GM15510 (cell line): Measurements from ENCODE around the gene PIM2.
A peak's percentile ranks its signal among the peaks of the same experiment; 100 is the strongest.

Source experiments
- POLR2A ChIP-seq: IDR thresholded peaks from 3 replicates; pipeline ENCODE4 v1.6.1; 2011; ENCODE audit warnings: borderline replicate concordance; ENCODE audit not compliant: insufficient read length; ENCODE audit errors: extremely low read depth

The PIM2 gene

DNA sequence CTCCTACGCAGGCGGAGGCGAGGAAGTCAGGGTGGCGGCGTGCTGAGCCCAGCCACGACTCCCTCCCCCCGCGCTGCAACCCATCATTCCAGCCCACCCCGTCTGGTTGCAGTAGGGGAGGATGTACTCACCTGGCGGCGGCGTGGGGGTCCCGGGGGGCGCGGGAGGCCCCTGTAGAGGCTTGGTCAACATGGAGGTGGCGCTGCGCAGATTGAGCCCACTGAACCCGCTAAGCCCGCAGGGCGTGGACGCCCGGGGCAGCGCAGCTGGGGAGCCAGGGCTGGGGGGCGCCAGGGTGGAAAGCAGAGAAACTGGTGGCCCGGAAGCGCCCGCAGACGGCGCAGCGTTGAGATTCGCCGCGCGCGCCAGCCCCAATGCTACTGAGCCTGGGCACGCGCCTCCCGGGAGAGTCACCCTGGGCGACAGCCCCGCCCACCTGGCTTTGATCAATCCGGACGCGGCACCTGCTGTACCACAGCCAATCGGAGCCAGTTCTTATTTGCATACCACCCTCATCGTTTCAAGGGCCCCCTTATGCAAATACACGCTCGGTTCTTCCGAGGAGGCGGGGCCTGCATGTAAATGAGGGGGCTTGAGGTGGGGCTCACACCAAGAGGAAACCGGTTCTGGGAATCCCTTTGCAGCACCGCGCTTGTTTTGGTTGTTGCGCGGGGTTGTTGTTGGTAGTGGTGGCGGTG lies at the start of gene PIM2:
TSS of gene PIM2 (minus strand) at position 382 of the 698 bp plus-strand sequence. CDS start at position 192, 190 bp downstream.
- peak; percentile 97 for TF ChIP-seq POLR2A

DNA sequence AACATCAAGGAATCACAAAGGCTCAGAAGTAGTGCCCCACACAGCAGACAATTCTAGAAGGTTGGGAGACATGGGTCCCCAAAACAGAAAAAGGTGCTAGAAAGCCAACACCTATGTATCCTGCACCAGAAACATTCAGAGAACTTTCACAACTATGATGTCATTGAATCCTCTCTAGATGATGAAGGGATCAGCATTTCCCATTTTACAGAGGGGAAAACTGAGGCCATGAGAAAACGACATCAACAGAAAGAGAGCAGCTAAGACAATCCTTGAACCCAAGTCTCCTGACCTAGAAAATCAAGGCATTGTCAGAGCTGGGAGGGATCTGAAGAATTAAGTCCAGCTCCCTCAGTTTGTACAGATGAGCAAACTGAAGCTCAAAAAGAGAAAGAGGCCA lies 49.6 kb upstream of the PIM2 start:
- no peak for TF ChIP-seq POLR2A

DNA sequence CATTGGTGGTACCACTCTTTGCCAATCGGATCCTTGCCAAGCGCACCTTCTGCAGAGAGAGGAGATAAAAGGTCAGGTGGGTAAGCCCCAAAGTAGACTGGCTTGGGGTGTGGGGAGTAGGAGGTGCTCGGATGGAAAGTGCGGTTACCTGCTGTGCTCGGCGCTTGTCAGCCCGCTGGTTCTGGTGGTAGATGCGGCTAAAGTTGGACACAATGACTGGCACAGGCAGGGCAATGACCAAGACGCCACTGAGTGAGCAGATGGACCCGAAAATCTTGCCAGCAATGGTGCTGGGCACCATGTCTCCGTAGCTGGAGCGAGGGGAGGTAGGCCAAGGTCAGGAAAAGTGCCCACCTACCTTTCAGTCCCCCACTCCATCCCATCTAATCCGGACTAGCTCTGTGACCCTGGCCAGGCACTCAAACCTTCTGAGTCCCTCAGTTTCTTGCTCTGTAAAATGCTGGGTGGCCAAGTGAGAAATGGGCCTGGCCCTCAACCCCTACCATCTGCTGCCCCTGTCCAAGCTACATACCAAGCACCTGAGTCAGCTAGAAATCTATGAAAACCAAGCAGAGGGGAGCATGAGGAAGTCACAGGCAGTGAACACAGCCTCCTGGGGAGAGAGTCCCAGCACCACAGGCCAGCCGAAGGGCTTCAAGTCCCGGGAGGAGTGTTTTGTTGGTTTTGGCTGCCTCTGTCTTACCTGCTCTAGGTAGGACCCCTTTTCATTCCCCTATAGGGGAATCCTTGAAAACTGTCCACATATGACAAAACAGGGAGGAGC lies 48.2 kb upstream of the PIM2 start:
- no peak for TF ChIP-seq POLR2A

DNA sequence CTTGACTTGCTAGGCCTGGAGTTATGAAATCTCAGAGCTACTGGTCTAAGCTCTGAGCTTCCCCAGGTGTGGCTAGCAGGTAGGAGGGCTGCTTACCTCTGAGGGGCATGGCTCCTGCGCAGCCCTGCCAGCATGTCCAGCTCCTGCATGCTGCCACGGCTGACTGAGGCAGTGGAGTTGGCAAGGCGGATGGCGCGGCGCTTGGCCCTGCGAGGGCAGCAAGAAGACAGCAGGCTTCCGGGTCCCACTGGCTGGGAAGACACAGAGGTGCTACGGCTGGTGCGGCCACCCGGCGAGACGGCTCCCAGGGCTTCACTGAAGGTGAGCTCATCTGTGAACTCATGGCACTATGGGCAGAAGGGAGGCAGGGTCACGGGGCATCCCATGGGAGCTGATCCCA lies 47.1 kb upstream of the PIM2 start:
- no peak for TF ChIP-seq POLR2A

DNA sequence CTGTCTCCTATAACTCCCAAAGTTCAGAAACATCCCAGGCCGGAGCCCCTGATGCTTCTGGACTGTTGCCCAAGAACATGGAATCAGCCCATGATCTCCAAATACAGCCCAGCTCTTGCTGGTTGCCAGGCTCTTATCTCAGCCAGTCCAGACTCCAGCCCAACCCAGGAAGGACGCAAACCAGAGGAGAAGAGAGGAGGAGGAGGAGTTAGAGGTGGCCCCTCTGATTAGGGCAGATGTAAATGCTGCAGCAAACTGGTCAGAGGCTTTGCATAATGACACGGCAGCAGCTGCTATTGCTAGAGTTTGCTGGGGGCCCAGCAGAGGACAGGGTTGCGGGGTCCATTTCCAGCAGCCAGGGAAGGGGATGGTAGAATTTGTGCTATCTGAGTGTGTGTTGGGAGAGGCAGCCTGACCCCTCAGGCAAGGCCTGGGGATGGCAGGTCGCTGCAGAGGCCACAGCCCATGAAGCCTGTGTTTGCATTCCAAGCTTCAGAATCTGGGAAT lies 42.8 kb upstream of the PIM2 start:
- TF ChIP-seq POLR2A, result no peak

DNA sequence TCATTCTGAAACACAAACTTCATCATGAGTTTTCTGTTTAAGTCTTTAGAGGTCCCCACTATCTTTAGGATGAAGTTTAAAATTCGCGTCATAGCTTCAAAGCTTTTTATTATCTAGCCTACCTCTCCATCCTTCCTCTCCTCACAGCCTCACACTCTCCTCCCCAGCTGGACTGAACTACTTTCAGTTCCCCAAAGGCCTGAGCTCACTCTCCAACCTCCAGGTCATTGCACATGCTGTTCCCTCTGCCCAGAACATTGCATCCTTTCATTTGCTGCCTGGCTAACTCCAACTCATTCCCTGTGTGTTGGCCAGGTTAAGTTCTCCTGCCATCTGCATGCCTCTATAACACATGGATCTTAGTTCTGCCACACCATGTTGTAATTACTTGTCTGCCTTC lies 41.5 kb upstream of the PIM2 start:
- TF ChIP-seq POLR2A, result no peak

DNA sequence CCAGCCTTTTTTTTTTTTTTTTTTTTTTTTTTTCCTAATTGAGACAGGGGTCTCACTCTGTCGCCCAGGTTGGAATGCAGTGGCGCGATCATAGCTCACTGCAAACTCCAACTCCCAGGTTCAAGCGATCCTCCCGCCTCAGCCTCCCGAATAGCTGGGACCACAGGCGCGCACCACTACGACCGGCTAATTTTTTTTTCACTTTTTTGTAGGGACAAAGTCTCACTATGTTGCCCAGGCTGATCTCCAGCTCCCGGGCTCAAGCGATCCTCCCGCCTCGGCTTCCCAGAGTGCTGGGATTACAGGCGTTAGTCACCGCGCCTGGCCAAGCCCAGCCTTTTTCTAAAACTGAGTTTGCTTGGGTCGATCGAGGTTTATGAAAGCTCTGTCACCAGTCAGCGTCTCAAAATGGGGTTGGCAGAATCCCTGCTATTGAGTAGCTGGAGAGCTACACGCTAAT lies 39.8 kb upstream of the PIM2 start:
- no peak for TF ChIP-seq POLR2A

DNA sequence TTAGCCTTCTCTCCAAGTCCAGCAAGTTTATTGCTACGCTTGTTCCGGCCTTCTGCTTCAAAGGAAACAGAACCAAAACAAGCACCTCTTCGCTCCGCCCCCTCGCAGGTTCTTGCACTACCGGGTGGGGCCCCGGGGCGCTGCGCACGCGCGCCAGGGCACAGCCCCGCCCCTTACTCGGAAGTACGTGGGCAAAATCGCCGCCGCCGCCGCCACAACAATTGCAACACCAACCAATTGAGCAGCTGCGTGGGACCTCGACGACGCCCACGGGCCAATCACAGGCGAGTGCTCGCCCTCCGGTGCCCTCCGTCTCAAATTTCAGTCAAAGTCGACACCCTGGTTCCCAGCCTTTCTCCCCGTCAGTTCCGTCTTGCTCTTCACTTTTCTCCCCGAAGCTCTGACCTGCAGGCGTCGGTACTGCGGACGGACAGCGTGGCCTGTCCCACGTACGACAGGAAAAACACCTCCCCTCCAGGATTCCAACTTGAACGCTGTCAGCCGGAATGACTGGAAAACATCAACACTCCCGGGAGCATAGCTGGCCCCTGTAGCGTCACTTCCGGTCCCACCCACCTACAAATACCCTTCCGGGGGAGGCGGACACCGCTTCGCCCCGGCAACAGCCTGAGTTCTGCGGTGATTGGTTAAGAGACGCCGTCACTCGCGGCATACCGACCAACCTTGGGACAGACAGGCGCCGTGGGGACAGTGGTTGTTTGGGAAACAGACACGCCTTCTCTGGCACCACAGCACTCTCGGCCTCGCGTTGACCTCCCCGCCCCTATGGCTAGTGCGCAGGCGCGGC lies 39.2 kb upstream of the PIM2 start:
- peak; percentile 38 for TF ChIP-seq POLR2A

DNA sequence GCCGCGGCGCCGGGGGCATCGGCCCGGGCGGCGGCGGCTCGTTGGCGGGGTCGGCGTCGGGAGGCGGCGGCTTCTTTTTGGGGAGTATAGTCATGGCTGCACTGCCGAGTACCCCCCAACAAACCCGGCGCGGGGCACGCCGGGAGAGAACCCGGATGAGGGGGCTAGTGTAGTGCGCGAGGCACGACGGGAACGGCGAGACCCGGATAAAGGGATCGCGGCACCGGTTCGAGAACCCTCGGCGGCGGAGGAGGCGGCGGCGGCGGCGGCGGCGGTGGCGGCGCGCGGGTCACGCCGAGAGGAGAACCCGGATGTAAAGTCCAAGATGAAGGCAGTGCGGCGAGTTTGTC lies 38.6 kb upstream of the PIM2 start, which contains the start of gene OTUD5:
TSS of gene OTUD5 (minus strand) at position 131 of the 350 bp plus-strand sequence. CDS start at position 94, 37 bp downstream.
- peak; percentile 33 for TF ChIP-seq POLR2A

DNA sequence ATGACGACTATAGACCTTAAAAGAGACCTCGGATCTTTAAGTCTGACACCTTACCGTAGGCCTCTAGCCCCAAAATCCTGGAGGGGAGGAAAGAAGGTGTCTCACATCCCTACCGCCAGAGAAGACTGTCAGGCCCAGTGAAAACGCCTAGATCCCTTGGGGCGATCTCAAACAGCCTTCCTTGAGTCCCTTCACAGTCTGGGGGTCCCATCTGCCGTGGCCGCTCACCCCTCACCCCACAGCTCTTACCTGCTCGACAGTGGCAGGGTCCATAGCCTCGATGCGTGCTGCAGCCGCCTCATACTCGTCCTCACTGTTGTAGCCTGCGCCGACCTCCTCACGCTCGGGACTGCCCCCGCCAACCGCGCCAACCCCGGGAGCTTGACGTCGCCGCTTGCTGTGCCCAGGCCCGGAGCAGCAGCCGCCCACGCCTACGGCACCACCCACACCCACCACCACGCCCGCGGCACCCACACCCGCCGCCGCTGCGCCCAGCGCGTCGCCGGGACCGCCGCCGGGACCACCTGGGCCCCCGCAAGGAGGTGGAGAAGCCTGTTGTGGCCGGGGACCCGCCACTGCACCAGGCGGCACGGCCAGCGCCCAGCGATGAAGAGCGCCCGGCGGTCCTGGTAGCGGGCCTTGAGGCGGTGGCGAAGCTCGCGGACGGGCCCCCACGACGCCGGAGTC lies 38.0 kb upstream of the PIM2 start:
- TF ChIP-seq POLR2A, result no peak

DNA sequence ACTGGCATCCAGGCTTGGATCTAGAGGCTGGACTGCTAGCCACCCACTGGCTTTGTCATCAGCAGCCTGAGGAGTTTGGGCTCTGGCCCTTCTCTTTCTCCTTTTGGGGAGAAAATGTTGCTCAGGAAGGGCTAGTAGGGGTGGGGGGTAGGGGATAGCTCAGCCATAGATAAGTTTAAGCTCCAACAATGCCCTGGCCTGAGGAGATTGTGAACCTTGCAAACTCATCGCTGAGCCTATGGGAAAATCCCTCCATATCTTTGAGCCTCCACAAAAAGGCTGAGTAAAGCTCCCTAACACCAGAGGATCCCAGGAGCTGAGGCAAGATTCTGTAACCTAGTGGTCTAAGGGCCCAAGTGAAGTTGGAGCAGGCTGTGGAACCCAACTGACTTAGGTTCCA lies 29.8 kb upstream of the PIM2 start:
- TF ChIP-seq POLR2A, result no peak

DNA sequence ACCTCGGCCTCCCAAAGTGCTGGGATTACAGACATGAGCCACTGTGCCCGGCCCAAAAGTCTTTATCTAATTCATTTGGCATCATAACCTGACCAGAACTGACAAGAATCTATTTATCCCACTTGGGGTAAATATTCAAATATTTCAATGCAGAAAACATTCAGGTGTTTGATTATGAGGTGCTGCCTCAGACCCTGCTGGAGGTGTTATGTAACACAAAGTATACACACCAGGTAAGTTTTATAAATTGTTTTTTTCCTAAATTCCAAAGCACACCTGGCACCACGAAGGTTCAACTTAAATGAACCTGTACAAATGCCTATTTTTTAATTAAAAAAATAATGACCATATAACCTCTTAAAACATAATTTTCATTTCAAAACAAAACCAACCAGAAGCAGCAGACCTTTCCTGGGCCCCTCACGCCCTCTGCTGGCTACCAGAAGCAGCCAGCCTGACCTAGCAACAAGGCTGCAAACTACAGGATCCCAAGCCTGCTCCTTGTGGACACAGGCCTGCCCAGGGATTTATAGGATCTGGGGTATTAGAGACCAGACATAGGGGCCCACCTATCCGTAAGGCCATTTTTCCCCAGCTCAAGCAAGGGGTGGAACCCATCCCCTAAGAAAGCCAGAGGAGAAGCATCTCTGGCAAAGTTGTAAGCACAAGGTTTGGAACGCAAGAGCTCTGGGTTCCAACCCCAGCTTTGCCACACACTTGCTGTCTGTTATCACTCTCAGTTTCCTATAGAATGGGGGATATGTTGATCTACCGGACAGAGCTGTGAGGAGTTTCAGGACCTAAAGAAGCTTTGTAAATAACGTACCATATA lies 26.9 kb upstream of the PIM2 start:
- no peak for TF ChIP-seq POLR2A

DNA sequence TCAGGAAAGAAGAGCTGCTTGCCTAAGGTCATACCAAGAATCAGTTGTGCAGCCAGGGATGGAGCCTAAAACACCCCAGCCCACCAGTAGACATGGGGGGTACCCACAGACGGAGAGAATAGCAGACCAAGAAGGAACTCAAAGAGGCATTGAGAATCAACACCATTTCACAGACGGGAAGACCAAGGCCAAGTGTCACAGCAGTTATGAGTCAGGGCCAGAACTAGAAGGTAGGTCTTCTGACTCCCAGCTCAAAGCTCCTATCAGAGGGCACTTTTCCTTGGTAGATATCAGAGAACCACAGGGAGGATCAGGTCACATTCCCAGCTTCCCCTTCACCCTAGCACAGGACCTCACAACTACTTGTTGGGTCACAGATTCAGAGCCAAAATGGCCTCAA lies 24.1 kb upstream of the PIM2 start:
- no peak for TF ChIP-seq POLR2A
